Activated T-helper 1 cell treated with anti-CD3 and anti-CD28 coated beads, Interleukin-2, amount 50 U/mL, for 16 hours (primary cell): ENCODE data around the gene RIT2.

Experiments
- DNase-seq, 2 donors: peaks; one replicate each; pipeline ENCODE4 v3.0.0-alpha.2; 2020; ENCODE audit warnings: low read depth in 1 of 2, low spot score in 1 of 2

Gene RIT2

GRCh38 chr18:42706029-42706608, 409.4 kb downstream of the RIT2 start:
- DNase-seq, result no peak
